H1 (cell line): ENCODE results near the gene COL17A1. TPM values are rescaled to one million over a fixed set of nuclear protein-coding genes. Genes with fewer than 3 reads are reported as not detected.

Experiments used
- CTCF ChIA-PET: fragments of 300-600 bp; sonication (Branson Sonifier 250); formaldehyde crosslinking; loops from one replicate; lab custom pipeline; 2021; ENCODE audit not compliant: partially characterized antibody; lab: Charles Lee
- POLR2A ChIA-PET: fragments of 300-600 bp; sonication (Branson Sonifier 250); formaldehyde crosslinking; loops from one replicate; lab custom pipeline; 2021; ENCODE audit warnings: inconsistent platforms; ENCODE audit not compliant: partially characterized antibody; lab: Charles Lee
- DNase-seq, 2 experiments: peaks; one replicate each; pipeline versions ENCODE4 v3.0.0 to v3.0.0-alpha.2; 2010 to 2022; ENCODE audit warnings: low spot score in 2 of 2, low read depth in 1 of 2, mixed read lengths in 1 of 2
- FAIRE-seq: peaks from 2 replicates; lab custom pipeline; 2011; peaks lifted over from hg19 to GRCh38; lab: Jason Lieb, UNC
- H2AFZ ChIP-seq: 2 replicates; pipeline ENCODE4 v1.8.1; 2012; ENCODE audit warnings: low read length, inconsistent platforms
- H2AK5ac ChIP-seq: 2 replicates; pipeline ENCODE4 v1.6.1; 2013; ENCODE audit warnings: low read depth, low read length
- H2BK120ac ChIP-seq: replicated peaks from 2 replicates; pipeline ENCODE3; 2013; ENCODE audit warnings: low read depth, low read length, inconsistent platforms
- H2BK12ac ChIP-seq: 2 replicates; pipeline ENCODE4 v1.6.1; 2013; ENCODE audit warnings: low read depth, low read length
- H2BK15ac ChIP-seq: 2 replicates; pipeline ENCODE4 v1.6.1; 2013; ENCODE audit warnings: low read length
- H2BK20ac ChIP-seq: 2 replicates; pipeline ENCODE4 v1.6.1; 2013; ENCODE audit warnings: low read length
- H2BK5ac ChIP-seq: 2 replicates; pipeline ENCODE4 v1.6.1; 2013; ENCODE audit warnings: low read depth, low read length
- H3K14ac ChIP-seq: 2 replicates; pipeline ENCODE4 v1.6.1; 2013; ENCODE audit warnings: inconsistent platforms; ENCODE audit not compliant: insufficient read length
- H3K18ac ChIP-seq: 2 replicates; pipeline ENCODE4 v1.6.1; 2013; ENCODE audit warnings: low read length; ENCODE audit errors: extremely low read depth
- H3K23ac ChIP-seq: 2 replicates; pipeline ENCODE4 v1.6.1; 2013; ENCODE audit warnings: inconsistent platforms; ENCODE audit not compliant: insufficient read length
- H3K23me2 ChIP-seq: 2 replicates; pipeline ENCODE4 v1.6.1; 2013; ENCODE audit warnings: low read depth, low read length
- H3K27ac ChIP-seq: 2 replicates; pipeline ENCODE4 v1.6.1; 2011; ENCODE audit warnings: low read depth, low read length, inconsistent platforms
- H3K27me3 ChIP-seq, 4 experiments: replicated peaks in 1 of 4; 1 replicate in 1 of 4; 2 replicates in 3 of 4; pipeline versions ENCODE4 v1.6.1 to v1.8.1; 2011 to 2013; ENCODE audit warnings: low read length in 3 of 4, mild to moderate bottlenecking in 3 of 4, inconsistent platforms in 2 of 4, mixed read lengths in 2 of 4, moderate library complexity in 1 of 4; ENCODE audit not compliant: control insufficient read depth in 3 of 4, insufficient read depth in 3 of 4; ENCODE audit errors: extremely low read depth in 1 of 4
- H3K36me3 ChIP-seq, 4 experiments: 2 replicates each; pipeline versions ENCODE4 v1.6.1 to v1.8.1; 2011 to 2013; ENCODE audit warnings: mild to moderate bottlenecking in 4 of 4, low read length in 3 of 4, moderate library complexity in 2 of 4, control low read depth in 1 of 4, inconsistent platforms in 1 of 4; ENCODE audit not compliant: insufficient read depth in 4 of 4, control insufficient read depth in 2 of 4
- H3K4ac ChIP-seq: replicated peaks from 2 replicates; pipeline ENCODE3; 2013; ENCODE audit warnings: low read length, low read depth, mixed read lengths, inconsistent platforms; ENCODE audit not compliant: insufficient read length
- H3K4me1 ChIP-seq, 4 experiments: replicated peaks in 1 of 4; 1 replicate in 1 of 4; 2 replicates in 3 of 4; pipeline versions ENCODE4 v1.6.1 to v1.8.1; 2011 to 2013; ENCODE audit warnings: low read length in 3 of 4, inconsistent platforms in 2 of 4, mixed read lengths in 1 of 4; ENCODE audit not compliant: insufficient read depth in 4 of 4, control insufficient read depth in 3 of 4
- H3K4me2 ChIP-seq, 2 experiments: 2 replicates each; pipeline versions ENCODE4 v1.6.1 to v1.8.1; 2011 to 2013; ENCODE audit warnings: low read depth in 2 of 2, low read length in 2 of 2, control low read depth in 1 of 2, inconsistent platforms in 1 of 2, mild to moderate bottlenecking in 1 of 2; ENCODE audit not compliant: insufficient read depth in 1 of 2
- H3K4me3 ChIP-seq, 4 experiments: fragments of 200-600, 300-600 bp in 1 of 4; sonication (generic), shearing (Covaris generic), sonication (Bioruptor Twin) in 1 of 4; 2 replicates each; pipeline versions ENCODE4 v1.5.1 to v1.8.1; 2011 to 2016; ENCODE audit warnings: low read length in 4 of 4, low read depth in 3 of 4, control low read depth in 2 of 4, inconsistent platforms in 2 of 4, mild to moderate bottlenecking in 2 of 4, mixed read lengths in 1 of 4, moderate library complexity in 1 of 4; ENCODE audit not compliant: insufficient read depth in 2 of 4; ENCODE audit errors: extremely low read depth in 1 of 4
- H3K56ac ChIP-seq: replicated peaks from 2 replicates; pipeline ENCODE3; 2013; ENCODE audit warnings: low read depth, mild to moderate bottlenecking, mixed read lengths, low read length, inconsistent platforms; ENCODE audit not compliant: insufficient read length
- H3K79me1 ChIP-seq: 2 replicates; pipeline ENCODE4 v1.6.1; 2013; ENCODE audit warnings: low read depth, low read length, control low read depth
- H3K79me2 ChIP-seq, 2 experiments: 2 replicates each; pipeline versions ENCODE4 v1.6.1 to v1.8.1; 2012 to 2013; ENCODE audit warnings: low read length in 2 of 2, mild to moderate bottlenecking in 2 of 2, inconsistent platforms in 1 of 2; ENCODE audit not compliant: insufficient read depth in 2 of 2, control insufficient read depth in 1 of 2
- H3K9ac ChIP-seq, 4 experiments: replicated peaks in 1 of 4; 1 replicate in 1 of 4; 2 replicates in 3 of 4; pipeline versions ENCODE4 v1.6.1 to v1.8.1; 2011 to 2013; ENCODE audit warnings: low read depth in 3 of 4, low read length in 3 of 4, control low read depth in 2 of 4, mild to moderate bottlenecking in 2 of 4, moderate library complexity in 2 of 4, inconsistent platforms in 1 of 4; ENCODE audit errors: extremely low read depth in 1 of 4
- H3K9me3 ChIP-seq, 2 experiments: 2 replicates each; pipeline versions ENCODE4 v1.6.1 to v1.8.1; 2012 to 2013; ENCODE audit warnings: mild to moderate bottlenecking in 2 of 2, moderate library complexity in 2 of 2, control low read depth in 1 of 2, inconsistent platforms in 1 of 2, low read depth in 1 of 2, low read length in 1 of 2, mixed read lengths in 1 of 2; ENCODE audit not compliant: insufficient read depth in 2 of 2
- H4K20me1 ChIP-seq, 2 experiments: replicated peaks in 1 of 2; 2 replicates each; pipeline versions ENCODE3 to v1.8.1; 2011 to 2013; ENCODE audit warnings: inconsistent platforms in 2 of 2, low read length in 2 of 2, mild to moderate bottlenecking in 1 of 2; ENCODE audit not compliant: insufficient read depth in 2 of 2, control insufficient read depth in 1 of 2
- H4K5ac ChIP-seq: 2 replicates; pipeline ENCODE4 v1.6.1; 2013; ENCODE audit warnings: low read length, low read depth, mixed read lengths, inconsistent platforms; ENCODE audit not compliant: insufficient read length
- H4K8ac ChIP-seq: 2 replicates; pipeline ENCODE4 v1.8.0; 2013; ENCODE audit warnings: mild to moderate bottlenecking, moderate library complexity, low read length, inconsistent platforms; ENCODE audit not compliant: insufficient read depth; ENCODE audit errors: extremely low read depth
- H4K91ac ChIP-seq: replicated peaks from 2 replicates; pipeline ENCODE3; 2013; ENCODE audit warnings: low read length, mixed read lengths, inconsistent platforms; ENCODE audit not compliant: insufficient read length
- BRCA1 ChIP-seq: IDR thresholded peaks from 2 replicates; pipeline ENCODE4 v1.6.1; 2012; ENCODE audit warnings: low read depth, low read length, improper control_type of control experiment
- CBX8 ChIP-seq: fragments of 300-800, 300-1000 bp; sonication (generic); IDR thresholded peaks from 2 replicates; pipeline ENCODE4 v1.7.1; 2016; ENCODE audit warnings: low read depth, low read length, borderline replicate concordance
- CREB1 ChIP-seq: IDR thresholded peaks from 2 replicates; pipeline ENCODE4 v1.6.1; 2012; ENCODE audit warnings: inconsistent platforms
- E2F6 ChIP-seq: IDR thresholded peaks from 2 replicates; pipeline ENCODE4 v1.6.1; 2012; ENCODE audit warnings: inconsistent platforms
- JUN ChIP-seq: IDR thresholded peaks from 2 replicates; pipeline ENCODE4 v1.6.1; 2011; ENCODE audit warnings: low read depth, mild to moderate bottlenecking, improper control_type of control experiment, low read length
- RAD21 ChIP-seq, 2 experiments: IDR thresholded peaks in 1 of 2; conservative IDR thresholded peaks in 1 of 2; 2 replicates each; pipeline ENCODE4 v1.6.1; 2011; ENCODE audit warnings: low read depth in 2 of 2, low read length in 2 of 2, improper control_type of control experiment in 1 of 2, inconsistent platforms in 1 of 2, mild to moderate bottlenecking in 1 of 2, moderate library complexity in 1 of 2
- SIX5 ChIP-seq: IDR thresholded peaks from 2 replicates; pipeline ENCODE4 v1.6.1; 2011; ENCODE audit warnings: mild to moderate bottlenecking, low read depth, low read length
- SP1 ChIP-seq: IDR thresholded peaks from 2 replicates; pipeline ENCODE4 v1.6.1; 2011; ENCODE audit warnings: low read depth, low read length
- YY1 ChIP-seq: IDR thresholded peaks from 2 replicates; pipeline ENCODE4 v1.6.1; 2011; ENCODE audit warnings: low read depth, mild to moderate bottlenecking, low read length
- ZNF274 ChIP-seq: IDR thresholded peaks from 2 replicates; pipeline ENCODE4 v1.7.0; 2012; ENCODE audit warnings: low read length, borderline replicate concordance; ENCODE audit errors: extremely low read depth
- WGBS, 2 experiments: shearing (Covaris generic) in 1 of 2; methylation state at CpG; one replicate each; pipeline versions ENCODE4 v1.1.6 to v1.1.7; 2013 to 2015; ENCODE audit warnings: low lambda C conversion rate in 2 of 2, mixed read lengths in 2 of 2, inconsistent platforms in 1 of 2, low coverage in 1 of 2, missing lambda C conversion rate in 1 of 2; ENCODE audit not compliant: insufficient replicate concordance in 2 of 2, insufficient coverage in 1 of 2, insufficient read length in 1 of 2; ENCODE audit errors: extremely low coverage in 1 of 2, missing lambda C conversion rate in 1 of 2; 5-methylcytosine and 5-hydroxymethylcytosine counted together
- polyA plus RNA-seq, 7 experiments: library from polyadenylated mRNA; depleted of rRNA in 3 of 7; stranded (reverse) in 5 of 7; unstranded in 2 of 7; fragments of >200 nt in 5 of 7; fragments of 200-250 nt in 2 of 7; gene quantifications; 1 replicate in 5 of 7; 2 replicates in 1 of 7; 4 replicates in 1 of 7; pipeline versions ENCODE4 v1.2.1 to v1.2.3, GENCODE V29; 2011 to 2013; ENCODE audit warnings: missing spikeins in 2 of 7, mixed read lengths in 2 of 7
- total RNA-seq: library from RNA; stranded (reverse); fragmentation: NEBNext Ultra II Directional; extraction: Animal tissue kit (Norgen Biotek cat#: 25700); gene quantifications from 2 replicates; pipeline ENCODE4 v1.2.1, GENCODE V29; 2021
- TF ChIP-seq, protein P1 (sequence below), 3 experiments: IDR thresholded peaks; 1 replicate in 2 of 3; 2 replicates in 1 of 3; pipeline versions ENCODE4 v1.5.1 to v1.6.1; 2011; ENCODE audit warnings: low read length in 3 of 3, mild to moderate bottlenecking in 3 of 3, inconsistent platforms in 2 of 3, low read depth in 1 of 3, moderate library complexity in 1 of 3; ENCODE audit not compliant: insufficient read depth in 1 of 3; ENCODE audit errors: control extremely low read depth in 1 of 3

COL17A1 gene
- total and polyA plus RNA-seq, 2 of the 8 experiments (the other 6 are each of a cell fraction or from before 2014, with no cell fraction given): 0.35 to 0.37 TPM

- Histone ChIP-seq H3K27me3 (no peaks in the 10 kb centered on the region), H3K79me1 (no peaks in the 10 kb centered on the region), H2BK5ac (no peak overlapping the region), H3K18ac (no peak overlapping the region), H4K20me1 (no peaks in the 10 kb centered on the region), H2BK20ac (no peak overlapping the region), H3K4me2 (no peak overlapping the region), H4K5ac (no peak overlapping the region), H4K8ac (no peak overlapping the region), H2AK5ac (no peak overlapping the region), H3K23ac (no peak overlapping the region), H3K79me2 (no peaks in the 10 kb centered on the region), H3K36me3 (no peaks in the 10 kb centered on the region; a peak in 1 of 8 replicates), H2BK120ac (no peak overlapping the region), H3K9ac (no peak overlapping the region), H3K14ac (no peak overlapping the region), H3K27ac (no peak overlapping the region), H2AFZ (no peak overlapping the region), H3K4ac (no peak overlapping the region), H3K4me3 (no peak overlapping the region), H2BK12ac (no peak overlapping the region), H3K56ac (no peak overlapping the region), H4K91ac (no peak overlapping the region), H3K4me1 (no peaks in the 10 kb centered on the region; a peak in 2 of 7 replicates), H3K9me3 (no peaks in the 10 kb centered on the region), H2BK15ac (no peak overlapping the region), H3K23me2 (no peaks in the 10 kb centered on the region)
- POLR2A ChIA-PET: interaction anchor here (1.9 kb wide), 1 partner anchor 17 kb away, joined by 4 read pairs; no protein-coding TSS in a partner anchor
- 73% methylated on average over 2 of the region's 2 CpGs; no CpG with 5 or more reads in 1 of the 2 experiments for WGBS, 2 experiments
- FAIRE-seq (no peak), DNase-seq (peak in 1 of 2 experiments; percentile 54)
- CTCF ChIA-PET: interaction anchor here (0.8 to 8.6 kb wide), 18 partner anchors 9 to 117 kb away, joined by 3 to 43 read pairs (median 4); no protein-coding TSS in a partner anchor
- TF ChIP-seq ZNF274: no peak
- no peak for TF ChIP-seq SP1
- TF ChIP-seq BRCA1: no peak
- no peak for TF ChIP-seq SIX5
- peak; percentile 50 to 61 for TF ChIP-seq RAD21 (IDR thresholded peaks at IDR 0.05 in 1 of 2, conservative IDR thresholded peaks at IDR 0.05 in 1 of 2; ENCODE audit: low read depth in 2 of 2, low read length in 2 of 2)
- TF ChIP-seq, protein P1, sequence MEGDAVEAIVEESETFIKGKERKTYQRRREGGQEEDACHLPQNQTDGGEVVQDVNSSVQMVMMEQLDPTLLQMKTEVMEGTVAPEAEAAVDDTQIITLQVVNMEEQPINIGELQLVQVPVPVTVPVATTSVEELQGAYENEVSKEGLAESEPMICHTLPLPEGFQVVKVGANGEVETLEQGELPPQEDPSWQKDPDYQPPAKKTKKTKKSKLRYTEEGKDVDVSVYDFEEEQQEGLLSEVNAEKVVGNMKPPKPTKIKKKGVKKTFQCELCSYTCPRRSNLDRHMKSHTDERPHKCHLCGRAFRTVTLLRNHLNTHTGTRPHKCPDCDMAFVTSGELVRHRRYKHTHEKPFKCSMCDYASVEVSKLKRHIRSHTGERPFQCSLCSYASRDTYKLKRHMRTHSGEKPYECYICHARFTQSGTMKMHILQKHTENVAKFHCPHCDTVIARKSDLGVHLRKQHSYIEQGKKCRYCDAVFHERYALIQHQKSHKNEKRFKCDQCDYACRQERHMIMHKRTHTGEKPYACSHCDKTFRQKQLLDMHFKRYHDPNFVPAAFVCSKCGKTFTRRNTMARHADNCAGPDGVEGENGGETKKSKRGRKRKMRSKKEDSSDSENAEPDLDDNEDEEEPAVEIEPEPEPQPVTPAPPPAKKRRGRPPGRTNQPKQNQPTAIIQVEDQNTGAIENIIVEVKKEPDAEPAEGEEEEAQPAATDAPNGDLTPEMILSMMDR (IDR thresholded peaks at IDR 0.05; ENCODE audit: control extremely low read depth in 1 of 3, insufficient read depth in 1 of 3, low read depth in 1 of 3, low read length in 3 of 3): peak; percentile 51 to 70 (median 60)
- peak; percentile 43; the same call in 1 of the 2 replicates for TF ChIP-seq YY1
- no peak for TF ChIP-seq CBX8
- no peak for TF ChIP-seq E2F6
- TF ChIP-seq JUN: no peak
- TF ChIP-seq CREB1: no peak
Observed at GRCh38 chr10:104127411-104127810, 41.7 kb upstream of the COL17A1 start.
